B cell (primary cell): ENCODE measurements around the gene SETDB1. TPM values are rescaled to one million over a fixed set of nuclear protein-coding genes. Genes with fewer than 3 reads are reported as not detected.

Source experiments
- ATAC-seq: fragments of 200-7000 bp; cut with Tn5 transposase; one replicate; pipeline ENCODE4 v1.10.0; 2021; ENCODE audit warnings: low read depth, mild to moderate bottlenecking, moderate number of reproducible peaks, moderate library complexity
- CTCF ChIA-PET: fragments of 350-600 bp; sonication (Branson Sonifier 250); formaldehyde crosslinking; loops from one replicate; lab custom pipeline; 2021; ENCODE audit warnings: antibody characterized with exemption, inconsistent platforms; lab: Charles Lee
- POLR2A ChIA-PET: fragments of 350-600 bp; sonication (Branson Sonifier 250); formaldehyde crosslinking; loops from one replicate; lab custom pipeline; 2021; ENCODE audit warnings: antibody characterized with exemption; lab: Charles Lee
- DNase-seq: peaks from one replicate; pipeline ENCODE4 v3.0.0; 2013
- H2AFZ ChIP-seq: 2 replicates; pipeline ENCODE4 v1.6.1; 2012; ENCODE audit warnings: mild to moderate bottlenecking, low read depth, low read length; ENCODE audit not compliant: insufficient read depth, poor library complexity, severe bottlenecking
- H3K27ac ChIP-seq, 2 donors: 1 replicate in 1 of 2; 2 replicates in 1 of 2; pipeline ENCODE4 v1.5.1; 2012 to 2013; ENCODE audit warnings: low read length in 2 of 2, mild to moderate bottlenecking in 2 of 2, moderate library complexity in 1 of 2
- H3K27me3 ChIP-seq, 4 experiments: fragments of 200-600 bp in 1 of 4; sonication (generic) in 1 of 4; replicated peaks in 1 of 4; 1 replicate in 2 of 4; 2 replicates in 2 of 4; pipeline versions ENCODE4 v1.6.1 to v1.7.0; 2013 to 2016; ENCODE audit warnings: low read length in 3 of 4, mild to moderate bottlenecking in 2 of 4, mixed read lengths in 1 of 4, moderate library complexity in 1 of 4; ENCODE audit not compliant: insufficient read depth in 4 of 4, control insufficient read depth in 3 of 4; ENCODE audit errors: control extremely low read depth in 1 of 4
- H3K36me3 ChIP-seq, 2 experiments: replicated peaks in 1 of 2; 1 replicate in 1 of 2; 2 replicates in 1 of 2; pipeline versions ENCODE4 v1.6.1 to v1.7.1; 2013; ENCODE audit warnings: low read length in 1 of 2; ENCODE audit not compliant: insufficient read depth in 2 of 2, control insufficient read depth in 1 of 2; ENCODE audit errors: control extremely low read depth in 1 of 2, extremely low read depth in 1 of 2
- H3K4me1 ChIP-seq, 2 donors: fragments of 200-600 bp in 1 of 2; sonication (generic) in 1 of 2; 1 replicate in 1 of 2; 2 replicates in 1 of 2; pipeline versions ENCODE4 v1.5.1 to v1.6.1; 2013 to 2017; ENCODE audit warnings: low read length in 2 of 2; ENCODE audit not compliant: control insufficient read depth in 2 of 2, insufficient read depth in 2 of 2
- H3K4me2 ChIP-seq: replicated peaks from 2 replicates; pipeline ENCODE3; 2012; ENCODE audit warnings: mild to moderate bottlenecking, low read depth, low read length; ENCODE audit not compliant: poor library complexity, severe bottlenecking
- H3K4me3 ChIP-seq, 5 experiments: fragments of 200-600 bp in 1 of 5; sonication (generic) in 1 of 5; 1 replicate in 3 of 5; 2 replicates in 2 of 5; pipeline versions ENCODE4 v1.5.1 to v1.7.0; 2011 to 2016; ENCODE audit warnings: low read length in 4 of 5, mild to moderate bottlenecking in 4 of 5, low read depth in 2 of 5, control low read depth in 1 of 5, moderate library complexity in 1 of 5; ENCODE audit not compliant: insufficient read depth in 1 of 5; ENCODE audit errors: control extremely low read depth in 1 of 5, extremely low read depth in 1 of 5
- H3K79me2 ChIP-seq: fragments of 200-600 bp; sonication (generic); one replicate; pipeline ENCODE4 v1.6.0; 2016; ENCODE audit warnings: low read length; ENCODE audit not compliant: control insufficient read depth, insufficient read depth
- H3K9ac ChIP-seq: fragments of 200-600 bp; sonication (generic); 2 replicates; pipeline ENCODE4 v1.6.1; 2017; ENCODE audit warnings: mild to moderate bottlenecking, low read length, moderate library complexity
- H3K9me3 ChIP-seq, 3 donors: one replicate each; pipeline versions ENCODE4 v1.6.1 to v1.7.1; 2013; ENCODE audit warnings: low read length in 2 of 3; ENCODE audit not compliant: control insufficient read depth in 2 of 3, insufficient read depth in 1 of 3; ENCODE audit errors: control extremely low read depth in 1 of 3
- H4K20me1 ChIP-seq: 2 replicates; pipeline ENCODE4 v1.6.0; 2012; ENCODE audit warnings: mild to moderate bottlenecking, low read length; ENCODE audit not compliant: insufficient read depth, control insufficient read depth, poor library complexity, severe bottlenecking
- H3K27ac Mint-ChIP-seq: one replicate; pipeline ENCODE4 v1.8.0; 2021; ENCODE audit warnings: mixed read lengths
- H3K27me3 Mint-ChIP-seq: one replicate; pipeline ENCODE4 v1.8.0; 2021; ENCODE audit warnings: mixed read lengths
- H3K4me1 Mint-ChIP-seq: one replicate; pipeline ENCODE4 v1.8.0; 2021; ENCODE audit warnings: mixed read lengths
- H3K4me3 Mint-ChIP-seq: one replicate; pipeline ENCODE4 v1.8.0; 2021; ENCODE audit warnings: mixed read lengths
- H3K9me3 Mint-ChIP-seq: one replicate; pipeline ENCODE4 v1.8.0; 2022; ENCODE audit warnings: mixed read lengths; ENCODE audit not compliant: insufficient read depth
- CTCF ChIP-seq: fragments of 200-600 bp; IDR thresholded peaks from one replicate; pipeline ENCODE4 v1.8.0; 2022; ENCODE audit warnings: antibody characterized with exemption, mild to moderate bottlenecking
- EZH2 ChIP-seq: IDR thresholded peaks from 2 replicates; pipeline ENCODE4 v1.6.1; 2012; ENCODE audit warnings: borderline replicate concordance, low read depth, mild to moderate bottlenecking, moderate library complexity, low read length; ENCODE audit not compliant: insufficient read depth, poor library complexity, severe bottlenecking
- WGBS: methylation state at CpG from one replicate; pipeline ENCODE4 v1.1.5; 2013; ENCODE audit warnings: missing lambda C conversion rate; ENCODE audit not compliant: insufficient coverage; 5-methylcytosine and 5-hydroxymethylcytosine counted together
- intact Hi-C: fragments of 100-400 bp; cut with micrococcal nuclease; formaldehyde crosslinking; loops from one replicate; pipeline ENCODE4 v1.10.0; 2022
- polyA plus RNA-seq: library from polyadenylated mRNA; depleted of rRNA; stranded (reverse); fragments of >200 nt; gene quantifications from 2 replicates; pipeline ENCODE4 v1.2.3, GENCODE V29; 2012
- total RNA-seq, 2 donors: library from RNA; stranded (reverse); fragments of 120-200 nt in 1 of 2; gene quantifications; 1 replicate in 1 of 2; 2 replicates in 1 of 2; pipeline versions ENCODE4 v1.2.3 to v1.2.4, GENCODE V29; 2013 to 2022

The SETDB1 gene
- total and polyA plus RNA-seq, 2 donors (not counting 1 experiment from before 2014, with no cell fraction given) = 57.4 to 115 TPM

- Histone ChIP-seq H3K27ac (no peak overlapping the region), H4K20me1 (peaks cover 18% of the 10 kb centered on the region)
Measured at GRCh38 chr1:150976401-150976821, 50.2 kb downstream of the SETDB1 start.

More at GRCh38 chr1:150976401-150976821, 50.2 kb downstream of the SETDB1 start:
- ATAC-seq (no peak), DNase-seq (no peak)
- Histone ChIP-seq H3K27me3 (no peaks in the 10 kb centered on the region), H3K4me3 (no peak overlapping the region), H2AFZ (peak overlapping the region; percentile 48), H3K4me2 (peak overlapping the region; percentile 72), H3K4me1 (peaks cover 46 to 60% of the 10 kb centered on the region in 2 donors), H3K9me3 (no peaks in the 10 kb centered on the region), H3K36me3 (no peaks in the 10 kb centered on the region), H3K79me2 (peaks cover 32% of the 10 kb centered on the region), H3K9ac (no peak overlapping the region)
- H3K4me3 Mint-ChIP-seq = peak overlapping the region; percentile 80
- POLR2A ChIA-PET = interaction anchor here (0.7 to 1.0 kb wide), 3 partner anchors 29 to 82 kb away, joined by 3 read pairs; no protein-coding TSS in a partner anchor
- H3K27me3 Mint-ChIP-seq = no peaks in the 10 kb centered on the region
- H3K4me1 Mint-ChIP-seq = peaks cover 54% of the 10 kb centered on the region
- no peak for TF ChIP-seq EZH2
- TF ChIP-seq CTCF = no peak
- H3K9me3 Mint-ChIP-seq = no peaks in the 10 kb centered on the region
- intact Hi-C loops = loop anchor here (5.0 kb wide), 2 partner anchors 81 to 514 kb away; partner anchors contain the start of gene CDC42SE1
- 96% methylated on average over 5 of the region's 9 CpGs for WGBS
- peak overlapping the region; percentile 83 for H3K27ac Mint-ChIP-seq
- CTCF ChIA-PET = interaction anchor here (0.9 to 1.9 kb wide), 5 partner anchors 11 to 153 kb away, joined by 3 to 8 read pairs (median 3); partner anchors contain the start of gene MINDY1
